Measurements from ENCODE around the gene SESTD1. TPM values are rescaled to one million over a fixed set of nuclear protein-coding genes. Genes with fewer than 3 reads are reported as not detected.

The SESTD1 gene
- total RNA-seq, 3 donors from 2014 or later (not counting 1 experiment from before 2014, with no cell fraction given), result 14.7 to 25.2 (median 19.0) TPM

DNA sequence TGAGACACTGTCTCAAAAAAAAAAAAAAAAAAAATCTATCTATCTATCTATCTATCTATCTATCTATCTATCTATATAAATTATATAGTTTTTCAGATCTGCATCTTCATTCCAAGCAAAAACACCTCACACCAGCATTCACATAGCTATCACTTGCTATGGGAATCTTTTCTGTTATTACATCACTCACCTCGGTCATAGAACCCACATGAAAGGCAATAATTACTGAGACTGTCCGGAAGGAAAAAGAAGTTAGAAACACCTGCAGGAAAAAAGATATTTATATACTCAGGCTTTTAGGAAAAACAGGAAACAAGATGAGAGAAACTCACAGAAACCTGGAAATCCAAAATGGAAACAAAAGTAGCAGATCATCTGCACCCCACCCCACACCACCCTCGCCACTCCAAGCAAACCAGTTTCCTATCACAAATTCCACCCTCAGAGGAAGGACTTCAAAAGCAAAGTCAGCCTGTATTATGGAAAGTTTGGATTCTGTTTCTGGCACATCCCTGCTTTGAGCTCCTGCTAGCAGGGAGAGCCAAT is 192.7 kb downstream of the SESTD1 start:
- H3K9me3 Mint-ChIP-seq, result no peaks in the 10 kb centered on the region
- no peak overlapping the region for H3K4me3 Mint-ChIP-seq
- no peaks in the 10 kb centered on the region for H3K4me1 ChIP-seq (ENCODE audit: control insufficient read depth, insufficient read depth, low read length)
- no peaks in the 10 kb centered on the region for H3K36me3 ChIP-seq (ENCODE audit: control insufficient read depth, insufficient read depth, low read length)
- H3K27me3 Mint-ChIP-seq (ENCODE audit: low read depth in 2 of 2), result peaks cover 0 to 3% of the 10 kb centered on the region in 2 donors
- no peak overlapping the region for H3K27ac ChIP-seq (ENCODE audit: low read length)
- intact Hi-C loops (cut with micrococcal nuclease), result no loop called here
- DNase-seq (no peak), ATAC-seq (no peak)
- no peaks in the 10 kb centered on the region for H3K9me3 ChIP-seq (ENCODE audit: control insufficient read depth, insufficient read depth, low read length)
- TF ChIP-seq CTCF (IDR thresholded peaks at IDR 0.05), result no peak
- H3K27me3 ChIP-seq (ENCODE audit: control insufficient read depth, insufficient read depth, low read length), result peaks cover 2% of the 10 kb centered on the region
- no peak overlapping the region for H3K4me3 ChIP-seq (ENCODE audit: low read length)
- no peaks in the 10 kb centered on the region for H3K36me3 Mint-ChIP-seq
- no peak overlapping the region for H3K27ac Mint-ChIP-seq
- 100% methylated on average over 1 of the region's 3 CpGs for WGBS (ENCODE audit: insufficient coverage)
- no peaks in the 10 kb centered on the region for H3K4me1 Mint-ChIP-seq

- Mint-ChIP-seq H3K4me3 (no peak overlapping the region), H3K27ac (no peak overlapping the region), H3K9me3 (no peaks in the 10 kb centered on the region), H3K4me1 (no peaks in the 10 kb centered on the region), H3K36me3 (no peaks in the 10 kb centered on the region), H3K27me3 (ENCODE audit: low read depth in 2 of 2) (peaks cover 0 to 3% of the 10 kb centered on the region in 2 donors)
- H3K4me1 ChIP-seq (ENCODE audit: control insufficient read depth, insufficient read depth, low read length), result no peaks in the 10 kb centered on the region
- no peaks in the 10 kb centered on the region for H3K9me3 ChIP-seq (ENCODE audit: control insufficient read depth, insufficient read depth, low read length)
- no peak overlapping the region for H3K4me3 ChIP-seq (ENCODE audit: low read length)
- intact Hi-C loops (cut with micrococcal nuclease), result no loop called here
- no peak for TF ChIP-seq CTCF (IDR thresholded peaks at IDR 0.05)
- ATAC-seq (no peak), DNase-seq (no peak)
- no peak overlapping the region for H3K27ac ChIP-seq (ENCODE audit: low read length)
- no peaks in the 10 kb centered on the region for H3K36me3 ChIP-seq (ENCODE audit: control insufficient read depth, insufficient read depth, low read length)
- WGBS (ENCODE audit: insufficient coverage), result 89% methylated on average over 1 of the region's 2 CpGs
- peaks cover 2% of the 10 kb centered on the region for H3K27me3 ChIP-seq (ENCODE audit: control insufficient read depth, insufficient read depth, low read length)
These were observed 193.7 kb downstream of the SESTD1 start for GRCh38 chr2:179070895-179071294.

GRCh38 chr2:179069685-179070084 is 194.9 kb downstream of the SESTD1 start:
- intact Hi-C loops (cut with micrococcal nuclease), result no loop called here

More at GRCh38 chr2:179069685-179070084, 194.9 kb downstream of the SESTD1 start:
- H3K27me3 Mint-ChIP-seq (ENCODE audit: low read depth in 2 of 2), result peaks cover 0 to 3% of the 10 kb centered on the region in 2 donors
- ATAC-seq (no peak), DNase-seq (no peak)
- Histone ChIP-seq H3K4me1 (ENCODE audit: control insufficient read depth, insufficient read depth, low read length) (no peaks in the 10 kb centered on the region), H3K4me3 (ENCODE audit: low read length) (no peak overlapping the region), H3K9me3 (ENCODE audit: control insufficient read depth, insufficient read depth, low read length) (no peaks in the 10 kb centered on the region), H3K36me3 (ENCODE audit: control insufficient read depth, insufficient read depth, low read length) (no peaks in the 10 kb centered on the region), H3K27me3 (ENCODE audit: control insufficient read depth, insufficient read depth, low read length) (peaks cover 2% of the 10 kb centered on the region), H3K27ac (ENCODE audit: low read length) (no peak overlapping the region)
- WGBS (ENCODE audit: insufficient coverage), result 93% methylated on average over 1 of the region's 1 CpG
- no peak for TF ChIP-seq CTCF (IDR thresholded peaks at IDR 0.05)
- no peak overlapping the region for H3K27ac Mint-ChIP-seq
- H3K9me3 Mint-ChIP-seq, result no peaks in the 10 kb centered on the region
- no peaks in the 10 kb centered on the region for H3K4me1 Mint-ChIP-seq
- H3K4me3 Mint-ChIP-seq, result no peak overlapping the region
- H3K36me3 Mint-ChIP-seq, result no peaks in the 10 kb centered on the region
